GM19463 (cell line): ENCODE data around the gene LYRM4.

Experiments used
- ATAC-seq: cut with Tn5 transposase; IDR thresholded peaks from one replicate; pipeline ENCODE4 v1.9.1; 2021; ENCODE audit warnings: mild to moderate bottlenecking, moderate library complexity; ENCODE audit not compliant: unreplicated experiment

The LYRM4 gene

DNA sequence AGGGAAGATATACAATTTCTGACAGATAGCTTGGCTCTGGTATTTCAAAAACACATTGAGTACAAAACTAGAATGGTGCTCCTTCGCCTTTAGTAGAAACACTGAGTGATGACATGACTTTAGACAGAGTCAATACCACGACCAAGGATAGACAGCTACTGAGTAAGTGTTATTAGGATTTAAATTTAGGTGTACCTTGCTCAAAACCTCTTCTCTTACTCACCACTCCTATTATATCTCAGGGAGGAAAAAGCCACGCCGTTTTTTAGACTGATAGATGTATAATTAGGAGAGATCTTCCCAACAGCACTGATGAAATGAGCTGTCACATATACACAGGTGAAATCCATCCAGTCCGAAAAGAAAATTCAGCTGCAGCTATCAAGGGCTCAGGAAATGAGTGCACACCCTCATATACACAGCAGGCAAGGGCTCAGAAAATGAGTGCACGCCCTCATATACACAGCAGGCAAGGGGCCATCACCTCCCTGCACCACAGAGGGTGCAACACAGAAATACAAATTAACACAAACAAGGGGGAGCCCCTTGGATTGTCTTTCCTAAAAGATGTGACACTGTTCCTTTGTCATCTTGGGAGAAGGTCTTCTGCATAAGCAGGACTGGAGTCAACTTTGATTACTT, 53.7 kb downstream of the LYRM4 start:
- ATAC-seq: no peak

- ATAC-seq: no peak
Measured at GRCh38 chr6:5205877-5206850, 54.6 kb downstream of the LYRM4 start.

DNA sequence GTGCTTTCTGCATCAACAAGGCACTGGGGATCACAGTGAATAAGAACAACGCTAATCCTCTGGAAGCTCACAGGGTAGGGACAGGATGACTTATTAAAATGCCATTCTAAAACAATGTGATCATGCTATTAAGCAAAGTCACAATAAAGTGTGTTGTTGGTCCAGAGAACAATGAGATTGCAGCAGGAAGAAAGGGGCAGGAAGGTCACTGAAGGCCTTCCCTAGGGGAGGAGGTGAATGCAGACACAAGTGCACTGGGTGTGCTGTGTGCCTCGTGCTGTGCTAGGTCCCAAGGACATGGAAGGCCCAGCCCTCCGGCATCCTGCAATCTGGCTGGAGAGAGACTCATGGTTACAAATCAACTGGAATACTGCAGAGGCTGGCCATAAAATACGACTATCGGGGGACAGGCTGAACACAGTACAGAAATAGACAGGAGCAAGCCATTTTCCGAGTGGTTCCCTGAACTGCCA, 55.7 kb downstream of the LYRM4 start:
- no peak for ATAC-seq

GRCh38 chr6:5204376-5204775, 56.4 kb downstream of the LYRM4 start:
- no peak for ATAC-seq

DNA sequence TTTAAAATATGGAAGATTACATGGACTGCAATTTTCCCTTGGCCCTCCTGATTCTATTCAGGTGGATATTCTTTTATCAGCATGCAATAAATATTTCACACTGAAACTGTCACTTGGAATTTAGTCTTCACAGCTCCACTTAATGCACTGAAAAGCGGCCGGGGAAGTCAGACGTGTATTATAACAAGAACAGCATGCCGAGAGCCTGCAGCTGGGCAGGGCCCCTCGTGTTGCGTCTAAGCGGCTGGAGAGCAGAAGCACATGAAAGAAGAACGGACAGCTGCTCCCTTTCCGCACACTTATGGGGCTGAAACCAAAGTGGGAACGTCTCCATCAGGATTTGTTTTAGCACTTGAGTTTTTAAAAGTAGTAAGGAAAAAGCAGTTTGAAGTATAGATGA, 57.2 kb downstream of the LYRM4 start:
- no peak for ATAC-seq

- no peak for ATAC-seq
Measured at GRCh38 chr6:5202941-5203340, 57.8 kb downstream of the LYRM4 start.

GRCh38 chr6:5202206-5202605, 58.5 kb downstream of the LYRM4 start:
- no peak for ATAC-seq

DNA sequence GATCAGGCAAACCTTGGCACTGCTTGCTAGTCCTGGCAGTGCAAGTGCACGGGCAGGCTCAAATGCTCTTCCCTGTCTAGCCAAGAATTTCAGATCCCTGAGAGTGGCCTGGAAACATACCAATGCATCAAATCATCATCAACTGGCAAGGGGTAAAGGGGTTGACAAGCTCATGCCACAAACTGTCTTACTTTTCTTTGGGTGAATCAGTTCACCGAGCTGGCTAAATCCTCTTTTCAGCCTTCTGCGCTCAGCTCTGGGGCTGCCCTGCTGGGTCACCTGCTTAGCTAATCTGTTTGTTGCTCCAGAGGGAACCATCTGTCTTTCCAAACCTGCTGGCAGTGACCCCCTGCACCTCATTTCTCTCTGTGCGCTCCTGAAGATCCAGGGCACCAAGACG, 59.5 kb downstream of the LYRM4 start:
- no peak for ATAC-seq

- ATAC-seq: no peak
Measured at GRCh38 chr6:5199702-5200101, 61.0 kb downstream of the LYRM4 start.

- no peak for ATAC-seq
Measured at GRCh38 chr6:5199283-5199682, 61.5 kb downstream of the LYRM4 start.

DNA sequence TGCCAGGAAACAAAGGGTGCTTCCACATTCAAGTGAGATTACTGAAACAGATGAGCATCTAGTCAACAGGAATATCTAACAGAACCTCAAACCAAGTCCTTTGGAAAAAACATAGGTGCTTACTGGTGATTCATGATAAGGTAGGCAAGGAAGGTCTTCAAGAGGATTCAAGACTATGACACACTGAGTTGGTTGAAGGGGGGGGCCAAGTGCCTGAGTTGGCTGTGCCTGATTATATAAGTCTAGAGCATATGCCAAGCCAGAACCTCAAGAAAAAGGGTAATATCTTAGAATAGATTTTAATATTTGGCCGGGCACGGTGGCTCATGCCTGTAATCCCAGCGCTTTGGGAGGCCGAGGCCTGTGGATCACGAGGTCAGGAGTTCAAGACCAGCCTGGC, 63.7 kb downstream of the LYRM4 start:
- ATAC-seq: no peak

GRCh38 chr6:5192135-5192794, 68.5 kb downstream of the LYRM4 start:
- ATAC-seq: no peak

DNA sequence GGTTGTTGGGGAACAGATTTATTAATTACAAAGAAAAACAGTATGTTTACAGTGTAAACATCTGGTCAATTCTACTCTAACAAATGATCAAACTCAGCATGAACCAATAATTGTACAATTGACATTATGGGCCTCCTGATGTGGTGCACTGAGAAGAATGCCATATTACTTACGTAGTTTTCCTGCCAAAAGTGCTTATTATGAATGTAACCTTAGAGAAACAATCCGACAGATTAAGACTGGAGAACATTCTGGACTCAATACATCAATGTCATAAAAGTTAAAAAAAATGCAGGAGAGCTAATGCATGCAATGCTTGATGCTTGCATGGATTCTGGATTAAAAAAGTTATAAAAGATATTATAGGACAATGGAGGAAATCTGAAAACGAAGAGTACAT, 69.0 kb downstream of the LYRM4 start:
- no peak for ATAC-seq

DNA sequence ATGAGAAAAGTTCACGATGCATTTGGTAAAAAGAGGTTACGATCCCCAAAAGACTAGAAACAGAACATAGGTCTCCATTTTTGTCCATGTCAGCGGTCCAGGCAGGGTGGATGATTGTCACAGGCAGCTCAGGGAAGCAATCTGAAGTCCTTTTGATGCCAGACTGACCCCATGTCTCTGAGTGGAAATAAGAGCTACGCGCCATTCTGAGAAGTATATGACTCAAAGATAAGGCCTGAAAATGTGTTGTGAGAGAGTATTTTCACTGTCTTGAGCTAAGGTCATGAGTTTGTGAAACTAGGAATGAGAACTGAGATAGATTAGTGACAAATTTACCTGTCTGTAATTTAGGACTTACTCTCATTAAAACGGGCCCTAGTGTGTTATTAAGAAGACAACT, 69.5 kb downstream of the LYRM4 start:
- ATAC-seq: no peak

GRCh38 chr6:5190507-5190906, 70.2 kb downstream of the LYRM4 start:
- ATAC-seq: no peak

DNA sequence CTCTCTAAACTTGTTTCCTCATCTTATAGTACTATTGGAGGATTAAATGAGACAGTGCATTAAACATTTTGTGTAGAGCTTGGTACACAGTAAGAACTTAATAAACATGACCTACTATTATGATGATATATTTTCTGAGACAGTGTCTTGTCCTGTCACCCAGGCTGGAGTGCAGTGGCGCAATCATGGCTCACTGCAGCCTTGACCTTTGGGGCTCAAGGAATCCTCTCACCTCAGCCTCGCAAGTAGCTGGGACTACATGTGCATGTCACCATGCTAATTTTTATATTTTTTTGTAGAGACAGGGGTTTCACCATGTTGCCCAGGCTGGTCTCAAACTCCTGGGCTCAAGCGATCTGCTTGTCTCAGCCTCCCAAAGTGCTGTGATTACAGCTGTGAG, 72.1 kb downstream of the LYRM4 start:
- no peak for ATAC-seq

- no peak for ATAC-seq
Measured at GRCh38 chr6:5184878-5185277, 75.9 kb downstream of the LYRM4 start.

- no peak for ATAC-seq
Measured at GRCh38 chr6:5184218-5184617, 76.5 kb downstream of the LYRM4 start.

DNA sequence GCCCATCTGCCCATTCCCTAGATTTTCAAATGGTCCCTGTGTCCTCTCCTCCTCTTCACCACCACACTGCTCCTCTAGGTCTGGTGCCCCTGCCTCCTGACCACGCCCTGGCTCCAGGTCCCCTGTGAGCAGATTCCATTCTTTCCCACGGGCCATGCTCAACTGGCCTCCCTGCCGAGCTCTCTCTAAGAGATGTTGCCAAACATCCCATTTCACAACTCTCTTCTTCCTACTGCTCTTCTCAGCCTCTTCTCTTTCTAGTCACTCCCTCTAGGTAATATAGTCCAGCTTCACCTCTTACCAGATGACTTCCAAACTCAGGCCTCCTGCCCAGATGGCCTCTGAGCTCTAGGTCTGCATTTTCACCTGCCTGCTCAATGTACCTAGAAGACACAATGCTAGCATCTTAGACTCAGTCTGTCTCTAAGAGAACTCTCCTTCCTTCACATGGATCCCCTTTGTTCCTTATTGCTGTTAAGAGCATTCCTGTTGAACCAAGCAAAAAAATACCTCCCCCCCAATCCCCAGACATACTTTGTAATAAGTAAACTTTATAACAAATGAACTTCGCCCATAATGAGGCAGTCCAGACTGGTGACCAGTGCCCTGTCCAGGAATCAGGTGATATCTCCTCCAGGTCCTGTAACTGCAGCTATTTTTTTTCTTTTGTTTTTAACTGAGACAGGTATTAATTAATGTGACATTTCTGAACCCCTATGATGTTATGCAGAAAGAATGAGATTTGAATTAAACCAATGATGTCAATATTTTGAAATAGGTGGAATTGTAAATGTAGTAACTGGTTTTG, 79.0 kb downstream of the LYRM4 start:
- ATAC-seq: no peak

- ATAC-seq: no peak
Measured at GRCh38 chr6:5180636-5181035, 80.1 kb downstream of the LYRM4 start.

DNA sequence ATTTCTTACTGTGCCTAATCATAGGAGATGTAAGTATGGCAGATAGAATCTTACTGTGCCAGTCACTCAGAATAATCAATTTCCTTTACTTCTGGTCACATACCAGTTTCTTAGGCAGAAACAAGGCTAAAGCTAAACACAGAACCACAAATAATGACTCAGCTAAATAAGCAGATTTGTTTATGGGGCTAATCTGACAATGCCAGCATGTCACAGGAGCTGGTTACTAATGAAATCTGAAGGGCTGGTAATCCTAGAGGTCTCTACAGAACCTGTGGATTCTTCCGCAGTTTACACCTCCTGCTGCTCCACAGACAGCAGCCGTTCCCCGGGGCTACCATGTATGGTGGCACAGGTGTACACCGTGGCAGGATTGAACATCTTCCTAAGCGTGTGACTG, 80.8 kb downstream of the LYRM4 start:
- ATAC-seq: no peak
